Stomach (tissue), 9 donors: ENCODE data around the gene TSPAN15. TPM values are rescaled to one million over a fixed set of nuclear protein-coding genes. Genes with fewer than 3 reads are reported as not detected.
A peak's percentile ranks its signal among the peaks of the same experiment; 100 is the strongest.

ENCODE experiments used
- DNase-seq, 2 donors: peaks; one replicate each; pipeline versions ENCODE4 v3.0.0 to v3.0.0-alpha.2; 2013 to 2019
- H3K27ac ChIP-seq, 5 donors: fragments of 200-600 bp in 4 of 5; sonication (generic) in 4 of 5; one replicate each; pipeline ENCODE4 v1.5.1; 2013 to 2019; ENCODE audit warnings: mild to moderate bottlenecking in 1 of 5, moderate library complexity in 1 of 5
- H3K27me3 ChIP-seq, 3 donors: fragments of 200-600 bp; sonication (generic); one replicate each; pipeline ENCODE4 v1.5.1; 2017 to 2019; ENCODE audit warnings: mixed run types in 1 of 3
- H3K36me3 ChIP-seq, 4 donors: fragments of 200-600 bp; sonication (generic); 1 replicate in 3 of 4; 2 replicates in 1 of 4; pipeline ENCODE4 v1.5.1; 2016 to 2019
- H3K4me1 ChIP-seq, 4 donors: fragments of 200-600 bp; sonication (generic); one replicate each; pipeline ENCODE4 v1.5.1; 2016 to 2019
- H3K4me3 ChIP-seq, 4 donors: fragments of 200-600 bp; sonication (generic) in 3 of 4; one replicate each; pipeline ENCODE4 v1.5.1; 2016 to 2019; ENCODE audit warnings: mild to moderate bottlenecking in 1 of 4
- H3K9me3 ChIP-seq, 4 donors: fragments of 200-600 bp; sonication (generic); one replicate each; pipeline ENCODE4 v1.5.1; 2016 to 2019
- CTCF ChIP-seq, 7 experiments: fragments of 450-650 bp in 4 of 7; fragments of 200-600 bp in 3 of 7; sonication (generic) in 3 of 7; IDR thresholded peaks; one replicate each; pipeline ENCODE4 v1.5.1; 2016 to 2019; ENCODE audit warnings: antibody characterized with exemption in 7 of 7, control low read depth in 2 of 7, mild to moderate bottlenecking in 1 of 7
- EP300 ChIP-seq: sonication (generic); formaldehyde crosslinking; IDR thresholded peaks from one replicate; pipeline ENCODE4 v1.6.1; 2017; ENCODE audit warnings: antibody characterized with exemption
- POLR2A ChIP-seq, 4 donors: fragments of 450-650 bp; IDR thresholded peaks; one replicate each; pipeline ENCODE4 v1.6.1; 2016; ENCODE audit warnings: antibody characterized with exemption in 4 of 4, control low read depth in 2 of 4, mild to moderate bottlenecking in 1 of 4, moderate library complexity in 1 of 4
- POLR2AphosphoS5 ChIP-seq, 3 donors: sonication (generic); formaldehyde crosslinking; IDR thresholded peaks; one replicate each; pipeline ENCODE4 v1.6.1; 2016; ENCODE audit warnings: antibody characterized with exemption in 3 of 3
- WGBS, 5 donors: extraction: QIAGEN DNeasy Blood & Tissue Kit in 3 of 5; methylation state at CpG; one replicate each; pipeline versions ENCODE4 v1.1.5 to v1.1.7; 2013 to 2018; 5-methylcytosine and 5-hydroxymethylcytosine counted together
- intact Hi-C: fragments of 100-400 bp; cut with DNase I; formaldehyde crosslinking; loops from one replicate; pipeline ENCODE4 v1.15.1; 2023; ENCODE audit warnings: low total_unique reads
- polyA plus RNA-seq, 3 donors: library from polyadenylated mRNA; stranded (reverse); fragments of 200-250 nt; gene quantifications; one replicate each; pipeline ENCODE4 v1.2.3, GENCODE V29; 2013
- total RNA-seq, 5 donors: library from RNA; depleted of rRNA; stranded (reverse); fragments of >200 nt; gene quantifications; one replicate each; pipeline versions ENCODE4 v1.1.0 to v1.2.3, GENCODE V29; 2014 to 2016
- donor health status: healthy with polysubstance abuse.
- donor health status: Bipolar disorder and iron deficiency.
- donor health status: healthy.

The TSPAN15 gene
- total and polyA plus RNA-seq, 8 donors, result 23.5 to 153 (median 74.5) TPM

- Histone ChIP-seq H3K9me3 (no peaks in the 10 kb centered on the region), H3K4me1 (peaks cover 10 to 45% (median 22%) of the 10 kb centered on the region in 4 donors), H3K36me3 (peaks cover 3 to 56% (median 41%) of the 10 kb centered on the region in 4 donors), H3K27ac (peak overlapping the region in 1 of 5 donors; percentile 62), H3K4me3 (no peak overlapping the region), H3K27me3 (no peaks in the 10 kb centered on the region)
- TF ChIP-seq EP300 (no peak), POLR2A (IDR thresholded peaks at IDR 0.05) (no peak), CTCF (IDR thresholded peaks at IDR 0.05) (no peak), POLR2AphosphoS5 (IDR thresholded peaks at IDR 0.05) (no peak)
- intact Hi-C loops, result loop anchor here (5.0 kb wide), 2 partner anchors 78 to 93 kb away; no protein-coding TSS in a partner anchor
- DNase-seq, result no peak
- 86 to 91% (median 88%) methylated on average over 13 to 15 of the region's 15 CpGs for WGBS, 5 donors
These were observed 54.5 kb downstream of the TSPAN15 start for GRCh38 chr10:69505636-69506318.

GRCh38 chr10:69506487-69506833 is 55.2 kb downstream of the TSPAN15 start:
- H3K27ac ChIP-seq, result peak overlapping the region in 4 of 5 donors; percentile 26 to 62 (median 54)

GRCh38 chr10:69506834-69507713 is 55.8 kb downstream of the TSPAN15 start:
- 51 to 71% (median 64%) methylated on average over 9 to 19 of the region's 19 CpGs for WGBS, 5 donors
- peaks cover 3 to 48% (median 34%) of the 10 kb centered on the region in 4 donors for H3K36me3 ChIP-seq
- intact Hi-C loops, result loop anchor here (5.0 kb wide), 2 partner anchors 80 to 95 kb away; no protein-coding TSS in a partner anchor
- peak in 1 of 2 donors; percentile 46 for DNase-seq
- H3K4me3 ChIP-seq, result no peak overlapping the region
- peaks cover 10 to 42% (median 17%) of the 10 kb centered on the region in 4 donors for H3K4me1 ChIP-seq
- H3K9me3 ChIP-seq, result no peaks in the 10 kb centered on the region
- no peak for TF ChIP-seq CTCF (IDR thresholded peaks at IDR 0.05)
- no peak for TF ChIP-seq EP300
- TF ChIP-seq POLR2A (IDR thresholded peaks at IDR 0.05), result no peak
- no peak for TF ChIP-seq POLR2AphosphoS5 (IDR thresholded peaks at IDR 0.05)
- peak overlapping the region; percentile 26 to 62 (median 48) for H3K27ac ChIP-seq
- no peaks in the 10 kb centered on the region for H3K27me3 ChIP-seq

More at GRCh38 chr10:69506487-69506833, 55.2 kb downstream of the TSPAN15 start:
- Histone ChIP-seq H3K36me3 (peaks cover 3 to 49% (median 35%) of the 10 kb centered on the region in 4 donors), H3K4me3 (no peak overlapping the region), H3K27me3 (no peaks in the 10 kb centered on the region), H3K9me3 (no peaks in the 10 kb centered on the region), H3K4me1 (peaks cover 10 to 42% (median 20%) of the 10 kb centered on the region in 4 donors)
- TF ChIP-seq POLR2A (IDR thresholded peaks at IDR 0.05) (no peak), POLR2AphosphoS5 (IDR thresholded peaks at IDR 0.05) (no peak), EP300 (no peak), CTCF (IDR thresholded peaks at IDR 0.05) (no peak)
- intact Hi-C loops, result loop anchor here (5.0 kb wide), 2 partner anchors 79 to 94 kb away; no protein-coding TSS in a partner anchor
- no peak for DNase-seq
- WGBS, 5 donors, result 86 to 97% (median 93%) methylated on average over 2 to 3 of the region's 3 CpGs

- peaks cover 3 to 37% (median 28%) of the 10 kb centered on the region in 4 donors for H3K36me3 ChIP-seq
- no peak for DNase-seq
- 89 to 95% (median 92%) methylated on average over 7 of the region's 7 CpGs for WGBS, 5 donors
These were observed 57.6 kb downstream of the TSPAN15 start for GRCh38 chr10:69508738-69509340.

More at GRCh38 chr10:69508738-69509340, 57.6 kb downstream of the TSPAN15 start:
- Histone ChIP-seq H3K4me3 (no peak overlapping the region), H3K27me3 (no peaks in the 10 kb centered on the region), H3K4me1 (peaks cover 10 to 26% (median 17%) of the 10 kb centered on the region in 4 donors), H3K9me3 (no peaks in the 10 kb centered on the region), H3K27ac (no peak overlapping the region)
- intact Hi-C loops, result loop anchor here (5.0 kb wide), 2 partner anchors 82 to 97 kb away; no protein-coding TSS in a partner anchor
- TF ChIP-seq POLR2A (IDR thresholded peaks at IDR 0.05), result no peak
- no peak for TF ChIP-seq EP300
- no peak for TF ChIP-seq CTCF (IDR thresholded peaks at IDR 0.05)
- no peak for TF ChIP-seq POLR2AphosphoS5 (IDR thresholded peaks at IDR 0.05)
